Adrenal gland (tissue), 19 donors: ENCODE data around the gene PLGLB2. TPM values are rescaled to one million over a fixed set of nuclear protein-coding genes. Genes with fewer than 3 reads are reported as not detected.
"Not testable (repeated sequence)": the region's sequence is repeated elsewhere in the genome, so short reads cannot be mapped to it uniquely, and the experiment has no call there.

Experiments
- DNase-seq, 7 donors: peaks; one replicate each; pipeline ENCODE4 v3.0.0-alpha.2; 2019 to 2020
- H3K27ac ChIP-seq, 5 donors: fragments of 200-600 bp; sonication (generic) in 4 of 5; 1 replicate in 3 of 5; 2 replicates in 2 of 5; pipeline versions ENCODE4 v1.5.1 to v1.8.0; 2016 to 2020; ENCODE audit warnings: mild to moderate bottlenecking in 1 of 5
- H3K27me3 ChIP-seq: fragments of 200-600 bp; 2 replicates; pipeline ENCODE4 v1.8.0; 2021
- H3K36me3 ChIP-seq, 2 donors: fragments of 200-600 bp; replicated peaks in 1 of 2; 1 replicate in 1 of 2; 2 replicates in 1 of 2; pipeline versions ENCODE4 v1.5.1 to v1.8.0; 2018 to 2022
- H3K4me1 ChIP-seq, 2 donors: fragments of 200-600 bp; replicated peaks in 1 of 2; 1 replicate in 1 of 2; 2 replicates in 1 of 2; pipeline versions ENCODE4 v1.5.1 to v1.8.0; 2018 to 2021
- H3K4me3 ChIP-seq, 4 donors: fragments of 200-600 bp; sonication (generic) in 3 of 4; one replicate each; pipeline ENCODE4 v1.5.1; 2016 to 2018
- H3K9me3 ChIP-seq, 3 donors: fragments of 200-600 bp; sonication (generic) in 1 of 3; replicated peaks in 1 of 3; 1 replicate in 2 of 3; 2 replicates in 1 of 3; pipeline versions ENCODE4 v1.5.1 to v1.8.0; 2016 to 2021
- WGBS, 4 donors: extraction: QIAGEN DNeasy Blood & Tissue Kit in 2 of 4; methylation state at CpG; one replicate each; pipeline versions ENCODE4 v1.1.5 to v1.1.7; 2013 to 2017; 5-methylcytosine and 5-hydroxymethylcytosine counted together
- intact Hi-C, 2 donors: fragments of 100-400 bp; cut with DNase I; formaldehyde crosslinking; loops; one replicate each; pipeline versions ENCODE4 v1.14.1 to v1.15.0; 2022 to 2023
- long read RNA-seq, 10 donors: library from polyadenylated mRNA in 3 of 10; unstranded in 2 of 10; stranded (forward) in 1 of 10; transcript quantifications; one replicate each; pipeline ENCODE4 v2.0.0 and lab custom pipeline, GENCODE V29; 2021 to 2026
- polyA plus RNA-seq, 3 donors: library from polyadenylated mRNA; stranded (reverse); fragments of 200-250 nt in 2 of 3; fragments of 350-450 nt in 1 of 3; fragmentation: Illumina TruSeq in 1 of 3; extraction: RNeasy Lipid Tissue Mini Kit (QIAGEN cat#74804) in 1 of 3; gene quantifications; one replicate each; pipeline ENCODE4 v1.2.3, GENCODE V29; 2013 to 2014
- total RNA-seq, 9 donors: library from RNA; depleted of rRNA in 4 of 9; stranded (reverse); fragments of >200 nt in 4 of 9; fragments of 120-200 nt in 1 of 9; fragmentation: NEBNext Ultra II Directional in 1 of 9; extraction: Animal tissue kit (Norgen Biotek cat#: 25700) in 1 of 9; gene quantifications; one replicate each; pipeline versions ENCODE4 v1.1.0 to v1.2.4, GENCODE V29; 2013 to 2023
- donor health status: healthy with polysubstance abuse.
- donor health status: Bipolar disorder and iron deficiency.
- donor health status: DM: yes; HTN: yes; CAD: no.
- donor health status: DM: no; HTN: no; CAD: no.
- donor health status: DM: no; HTN: no; CAD: no.
- donor health status: DM: yes; HTN: yes; CAD: no.

PLGLB2 gene
- total RNA-seq: 1 to 10 TPM in 3 of 9 donors, under 1 TPM in 4, not detected in 2; 0.18 to 2.9 (median 0.97) TPM
- polyA plus RNA-seq: 10 to 100 TPM in 1 of 3 donors, under 1 TPM in 2; 0.34 to 13.6 (median 0.57) TPM
- long read RNA-seq, donor 1: 0 reads
- long read RNA-seq, donor 2: 0 reads
- long read RNA-seq, donor 3, partial matches to known transcripts: 0 of 1 reads
- long read RNA-seq, donor 3, other reads (novel, unspliced or antisense): 0 of 1 reads
- long read RNA-seq, donor 4: 0 reads
- long read RNA-seq, donor 5: 0 reads
- long read RNA-seq, donor 6: 0 reads
- long read RNA-seq, donor 7: 0 reads
- long read RNA-seq, donor 8, partial matches to known transcripts: 0 of 1 reads
- long read RNA-seq, donor 8, other reads (novel, unspliced or antisense): 0 of 1 reads
- long read RNA-seq, donor 9: 0 reads
- long read RNA-seq, donor 10, partial matches to known transcripts: 0 of 3 reads
- long read RNA-seq, donor 10, other reads (novel, unspliced or antisense): 0 of 3 reads

GRCh38 chr2:87747791-87748190 lies at the start of gene PLGLB2:
Gene PLGLB2 (plus strand): TSS chr2:87748087. CDS start chr2:87748154, 67 bp downstream.
- DNase-seq: peak in 1 of 7 donors; percentile 35
- intact Hi-C loops: not testable (repeated sequence)

GRCh38 chr2:87704572-87705323 lies 43.1 kb upstream of the PLGLB2 start:
- WGBS, 4 donors: 72 to 90% (median 83%) methylated on average over 1 to 2 of the region's 4 CpGs; no CpG with 5 or more reads in 1 of the 4 donors
- H3K4me3 ChIP-seq, DNase-seq, H3K4me1 ChIP-seq, H3K27me3 ChIP-seq, H3K27ac ChIP-seq, H3K36me3 ChIP-seq, intact Hi-C loops, H3K9me3 ChIP-seq: not testable (repeated sequence)

More at GRCh38 chr2:87747791-87748190, at the start of gene PLGLB2:
- H3K27ac ChIP-seq, H3K4me1 ChIP-seq, H3K36me3 ChIP-seq, H3K9me3 ChIP-seq, H3K4me3 ChIP-seq, H3K27me3 ChIP-seq: not testable (repeated sequence)
- WGBS, 4 donors: 71 to 100% (median 95%) methylated on average over 1 to 2 of the region's 3 CpGs

- H3K4me1 ChIP-seq, H3K9me3 ChIP-seq, H3K27ac ChIP-seq, H3K4me3 ChIP-seq, intact Hi-C loops, H3K27me3 ChIP-seq, H3K36me3 ChIP-seq, DNase-seq: not testable (repeated sequence)
- 81 to 100% (median 88%) methylated on average over 2 of the region's 2 CpGs for WGBS, 4 donors
Measured at GRCh38 chr2:87708368-87708767, 39.5 kb upstream of the PLGLB2 start.

GRCh38 chr2:87727940-87728599 lies 19.8 kb upstream of the PLGLB2 start:
- DNase-seq, H3K27me3 ChIP-seq, H3K4me1 ChIP-seq, H3K9me3 ChIP-seq, intact Hi-C loops, H3K4me3 ChIP-seq, H3K27ac ChIP-seq, H3K36me3 ChIP-seq: not testable (repeated sequence)
- no CpG with 5 or more reads among the region's 8 CpGs for WGBS, 4 donors

GRCh38 chr2:87740928-87741327 lies 7.0 kb upstream of the PLGLB2 start:
- H3K27me3 ChIP-seq, intact Hi-C loops, H3K36me3 ChIP-seq, DNase-seq, H3K9me3 ChIP-seq, H3K27ac ChIP-seq, H3K4me3 ChIP-seq, H3K4me1 ChIP-seq: not testable (repeated sequence)

GRCh38 chr2:87742393-87743108 lies 5.3 kb upstream of the PLGLB2 start:
- intact Hi-C loops, H3K4me3 ChIP-seq, H3K27me3 ChIP-seq, H3K4me1 ChIP-seq, H3K36me3 ChIP-seq, H3K27ac ChIP-seq, DNase-seq, H3K9me3 ChIP-seq: not testable (repeated sequence)
- WGBS, 4 donors: no CpG with 5 or more reads among the region's 3 CpGs

- WGBS, 4 donors: 67 to 82% (median 69%) methylated on average over 1 to 5 of the region's 5 CpGs; no CpG with 5 or more reads in 1 of the 4 donors
- H3K27ac ChIP-seq, intact Hi-C loops, H3K27me3 ChIP-seq, DNase-seq, H3K36me3 ChIP-seq, H3K4me3 ChIP-seq, H3K9me3 ChIP-seq, H3K4me1 ChIP-seq: not testable (repeated sequence)
Measured at GRCh38 chr2:87743638-87744037, 4.2 kb upstream of the PLGLB2 start.

GRCh38 chr2:87745353-87745951 lies 2.4 kb upstream of the PLGLB2 start:
- DNase-seq, H3K9me3 ChIP-seq, H3K36me3 ChIP-seq, intact Hi-C loops, H3K27me3 ChIP-seq, H3K4me1 ChIP-seq, H3K27ac ChIP-seq, H3K4me3 ChIP-seq: not testable (repeated sequence)
- WGBS, 4 donors: 80 to 97% (median 90%) methylated on average over 4 to 5 of the region's 9 CpGs

GRCh38 chr2:87748524-87748923 lies 637 bp downstream of the PLGLB2 start:
- H3K4me1 ChIP-seq, H3K4me3 ChIP-seq, intact Hi-C loops, H3K27ac ChIP-seq, H3K9me3 ChIP-seq, DNase-seq, H3K27me3 ChIP-seq, H3K36me3 ChIP-seq: not testable (repeated sequence)
- 80 to 95% (median 88%) methylated on average over 1 to 2 of the region's 8 CpGs; no CpG with 5 or more reads in 1 of the 4 donors for WGBS, 4 donors

- H3K4me3 ChIP-seq, DNase-seq, intact Hi-C loops, H3K27me3 ChIP-seq, H3K4me1 ChIP-seq, H3K36me3 ChIP-seq, H3K9me3 ChIP-seq, H3K27ac ChIP-seq: not testable (repeated sequence)
- WGBS, 4 donors: 84 to 98% (median 95%) methylated on average over 3 to 7 of the region's 11 CpGs
Measured at GRCh38 chr2:87750560-87750959, 2.7 kb downstream of the PLGLB2 start.
